ENCODE data around the gene TAS2R4. TPM values are rescaled to one million over a fixed set of nuclear protein-coding genes. Genes with fewer than 3 reads are reported as not detected.
A peak's percentile ranks its signal among the peaks of the same experiment; 100 is the strongest.
"Not testable (repeated sequence)": the region's sequence is repeated elsewhere in the genome, so short reads cannot be mapped to it uniquely, and the experiment has no call there.

TAS2R4 gene
- total RNA-seq, 1 experiment from 2014 or later: 3.0 TPM

GRCh38 chr7:141789917-141790316 lies 13.4 kb downstream of the TAS2R4 start, which contains the start of gene TAS2R5:
TAS2R5 (plus strand) TSS chr7:141790217; CDS start chr7:141790362, 145 bp downstream.
- H3K4me1 Mint-ChIP-seq (ENCODE audit: low read depth, unreplicated experiment): peaks cover 13% of the 10 kb centered on the region
- H3K27ac Mint-ChIP-seq (ENCODE audit: unreplicated experiment): no peak within 1 kb of the TSS
- H3K4me3 Mint-ChIP-seq (ENCODE audit: low read depth, unreplicated experiment): no peak within 1 kb of the TSS
- intact Hi-C loops (cut with micrococcal nuclease; ENCODE audit: unreplicated experiment): loop anchor here (5.0 kb wide), 1 partner anchor 138 kb away; no protein-coding TSS in a partner anchor
- H3K9me3 Mint-ChIP-seq (ENCODE audit: low read depth, unreplicated experiment): no peaks in the 10 kb centered on the region
- DNase-seq: no peak
- BruUV-seq (replicated peaks): no TSS peak
- H3K27me3 Mint-ChIP-seq (ENCODE audit: unreplicated experiment): no peaks in the 10 kb centered on the region
- CTCF ChIA-PET: no interaction called here
- TF ChIP-seq CTCF (IDR thresholded peaks at IDR 0.05; ENCODE audit: unreplicated experiment): no peak
- H3K36me3 Mint-ChIP-seq (ENCODE audit: insufficient read depth, unreplicated experiment): peaks cover 5% of the 10 kb centered on the region

- Mint-ChIP-seq H3K27me3 (ENCODE audit: unreplicated experiment) (no peaks in the 10 kb centered on the region), H3K27ac (ENCODE audit: unreplicated experiment) (peak overlapping the region; percentile 0), H3K4me1 (ENCODE audit: low read depth, unreplicated experiment) (peaks cover 13% of the 10 kb centered on the region), H3K4me3 (ENCODE audit: low read depth, unreplicated experiment) (no peak overlapping the region), H3K36me3 (ENCODE audit: insufficient read depth, unreplicated experiment) (no peaks in the 10 kb centered on the region), H3K9me3 (ENCODE audit: low read depth, unreplicated experiment) (no peaks in the 10 kb centered on the region)
- TF ChIP-seq CTCF (IDR thresholded peaks at IDR 0.05; ENCODE audit: unreplicated experiment): no peak
- intact Hi-C loops (cut with micrococcal nuclease; ENCODE audit: unreplicated experiment): no loop called here
- BruUV-seq (replicated peaks): no TSS peak
- CTCF ChIA-PET: no interaction called here
- peak; percentile 4 for DNase-seq
Measured at GRCh38 chr7:141792526-141792925, 16.1 kb downstream of the TAS2R4 start.

GRCh38 chr7:141820067-141820466 lies 43.6 kb downstream of the TAS2R4 start:
- TF ChIP-seq CTCF (IDR thresholded peaks at IDR 0.05; ENCODE audit: unreplicated experiment): no peak
- H3K9me3 Mint-ChIP-seq (ENCODE audit: low read depth, unreplicated experiment): peaks cover 16% of the 10 kb centered on the region
- no peak for DNase-seq
- H3K4me3 Mint-ChIP-seq (ENCODE audit: low read depth, unreplicated experiment): no peak overlapping the region
- CTCF ChIA-PET: interaction anchor here (0.6 kb wide), 1 partner anchor 528 kb away, joined by 5 read pairs; no protein-coding TSS in a partner anchor
- no peaks in the 10 kb centered on the region for H3K27me3 Mint-ChIP-seq (ENCODE audit: unreplicated experiment)
- no peak overlapping the region for H3K27ac Mint-ChIP-seq (ENCODE audit: unreplicated experiment)
- intact Hi-C loops (cut with micrococcal nuclease; ENCODE audit: unreplicated experiment): no loop called here
- H3K4me1 Mint-ChIP-seq (ENCODE audit: low read depth, unreplicated experiment): no peaks in the 10 kb centered on the region
- BruUV-seq (replicated peaks): no TSS peak
- no peaks in the 10 kb centered on the region for H3K36me3 Mint-ChIP-seq (ENCODE audit: insufficient read depth, unreplicated experiment)

DNA sequence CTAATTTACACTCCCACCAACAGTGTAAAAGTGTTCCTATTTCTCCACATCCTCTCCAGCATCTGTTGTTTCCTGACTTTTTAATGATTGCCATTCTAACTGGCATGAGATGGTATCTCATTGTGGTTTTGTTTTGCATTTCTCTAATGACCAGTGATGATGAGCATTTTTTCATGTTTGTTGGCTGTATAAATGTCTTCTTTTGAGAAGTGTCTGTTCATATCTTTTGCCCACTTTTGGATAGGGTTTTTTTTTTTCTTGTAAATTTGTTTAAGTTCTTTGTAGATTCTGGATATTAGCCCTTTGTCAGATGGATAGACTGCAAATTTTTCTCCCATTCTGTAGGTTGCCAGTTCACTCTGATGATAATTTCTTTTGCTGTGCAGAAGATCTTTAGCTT lies 46.0 kb downstream of the TAS2R4 start:
- DNase-seq; H3K36me3 Mint-ChIP-seq (ENCODE audit: insufficient read depth, unreplicated experiment); H3K4me3 Mint-ChIP-seq (ENCODE audit: low read depth, unreplicated experiment); H3K27ac Mint-ChIP-seq (ENCODE audit: unreplicated experiment); H3K4me1 Mint-ChIP-seq (ENCODE audit: low read depth, unreplicated experiment); intact Hi-C loops (cut with micrococcal nuclease; ENCODE audit: unreplicated experiment); CTCF ChIA-PET; BruUV-seq (replicated peaks); H3K27me3 Mint-ChIP-seq (ENCODE audit: unreplicated experiment): not testable (repeated sequence)
- H3K9me3 Mint-ChIP-seq (ENCODE audit: low read depth, unreplicated experiment): peaks cover 16% of the 10 kb centered on the region

Other genes starting within 250 kb of the TAS2R4 start
- gene AGK, start 225.3 kb upstream of the TAS2R4 start, total RNA-seq (2022): 31.5 and 32.3 TPM in 2 replicates
- gene DENND11, start 74.5 kb upstream of the TAS2R4 start, total RNA-seq (2022): 24.5 and 26.5 TPM in 2 replicates
- gene WEE2, start 68.3 kb upstream of the TAS2R4 start, total RNA-seq (2022): not detected in 2 replicates
- gene SSBP1, start 38.3 kb upstream of the TAS2R4 start, total RNA-seq (2022): 162 and 164 TPM in 2 replicates
- 2.8 and 3.8 TPM in 2 replicates for gene TAS2R3, start 12.6 kb upstream of the TAS2R4 start, total RNA-seq (2022)
- gene TAS2R5, start 13.5 kb downstream of the TAS2R4 start, total RNA-seq (2022): 3.0 and 3.6 TPM in 2 replicates
- gene PRSS37, start 64.8 kb downstream of the TAS2R4 start, total RNA-seq (2022): not detected in 2 replicates
- not detected in 2 replicates for gene OR9A4, start 139.7 kb downstream of the TAS2R4 start, total RNA-seq (2022)
- not detected in 2 replicates for gene CLEC5A, start 170.3 kb downstream of the TAS2R4 start, total RNA-seq (2022)
- gene TAS2R38, start 197.1 kb downstream of the TAS2R4 start, total RNA-seq (2022): 0.34 TPM in 1 of 2 replicates, not detected in the other
- gene MGAM, start 219.2 kb downstream of the TAS2R4 start, total RNA-seq (2022): 0.09 and 0.44 TPM in 2 replicates